Endothelial cell of umbilical vein (primary cell): ENCODE data around the gene PLA2G4F.

ENCODE experiments used
- CTCF ChIP-seq, 2 donors: IDR thresholded peaks; 1 replicate in 1 of 2; 2 replicates in 1 of 2; pipeline ENCODE4 v1.5.1; 2011; ENCODE audit warnings: low read length in 2 of 2, mild to moderate bottlenecking in 2 of 2, moderate library complexity in 2 of 2, control low read depth in 1 of 2, inconsistent platforms in 1 of 2, low read depth in 1 of 2; ENCODE audit not compliant: insufficient read depth in 1 of 2; ENCODE audit errors: extremely low read depth in 1 of 2
- EZH2 ChIP-seq: IDR thresholded peaks from 2 replicates; pipeline ENCODE4 v1.6.1; 2012; ENCODE audit warnings: borderline replicate concordance, low read depth, mild to moderate bottlenecking, moderate library complexity, low read length, inconsistent platforms; ENCODE audit not compliant: severe bottlenecking
- JUN ChIP-seq: IDR thresholded peaks from 2 replicates; pipeline ENCODE4 v1.6.1; 2011; ENCODE audit warnings: borderline replicate concordance, low read depth; ENCODE audit not compliant: insufficient read length, insufficient read depth
- MAX ChIP-seq: IDR thresholded peaks from 2 replicates; pipeline ENCODE4 v1.6.1; 2011; ENCODE audit not compliant: insufficient read depth, insufficient read length
- POLR2A ChIP-seq: IDR thresholded peaks from 2 replicates; pipeline ENCODE4 v1.6.1; 2012; ENCODE audit warnings: low read depth, mild to moderate bottlenecking, control low read depth, low read length

GRCh38 chr15:42202653-42203052, 46.2 kb upstream of the PLA2G4F start:
- no peak for TF ChIP-seq CTCF (IDR thresholded peaks at IDR 0.05; ENCODE audit: extremely low read depth in 1 of 2, insufficient read depth in 1 of 2, low read depth in 1 of 2, low read length in 2 of 2)
- no peak for TF ChIP-seq EZH2
- TF ChIP-seq POLR2A = no peak
- TF ChIP-seq JUN = no peak
- no peak for TF ChIP-seq MAX
